Measurements from ENCODE around the gene ATP10B.
"Not testable (repeated sequence)": the region's sequence is repeated elsewhere in the genome, so short reads cannot be mapped to it uniquely, and the experiment has no call there.

ATP10B gene, protein sequence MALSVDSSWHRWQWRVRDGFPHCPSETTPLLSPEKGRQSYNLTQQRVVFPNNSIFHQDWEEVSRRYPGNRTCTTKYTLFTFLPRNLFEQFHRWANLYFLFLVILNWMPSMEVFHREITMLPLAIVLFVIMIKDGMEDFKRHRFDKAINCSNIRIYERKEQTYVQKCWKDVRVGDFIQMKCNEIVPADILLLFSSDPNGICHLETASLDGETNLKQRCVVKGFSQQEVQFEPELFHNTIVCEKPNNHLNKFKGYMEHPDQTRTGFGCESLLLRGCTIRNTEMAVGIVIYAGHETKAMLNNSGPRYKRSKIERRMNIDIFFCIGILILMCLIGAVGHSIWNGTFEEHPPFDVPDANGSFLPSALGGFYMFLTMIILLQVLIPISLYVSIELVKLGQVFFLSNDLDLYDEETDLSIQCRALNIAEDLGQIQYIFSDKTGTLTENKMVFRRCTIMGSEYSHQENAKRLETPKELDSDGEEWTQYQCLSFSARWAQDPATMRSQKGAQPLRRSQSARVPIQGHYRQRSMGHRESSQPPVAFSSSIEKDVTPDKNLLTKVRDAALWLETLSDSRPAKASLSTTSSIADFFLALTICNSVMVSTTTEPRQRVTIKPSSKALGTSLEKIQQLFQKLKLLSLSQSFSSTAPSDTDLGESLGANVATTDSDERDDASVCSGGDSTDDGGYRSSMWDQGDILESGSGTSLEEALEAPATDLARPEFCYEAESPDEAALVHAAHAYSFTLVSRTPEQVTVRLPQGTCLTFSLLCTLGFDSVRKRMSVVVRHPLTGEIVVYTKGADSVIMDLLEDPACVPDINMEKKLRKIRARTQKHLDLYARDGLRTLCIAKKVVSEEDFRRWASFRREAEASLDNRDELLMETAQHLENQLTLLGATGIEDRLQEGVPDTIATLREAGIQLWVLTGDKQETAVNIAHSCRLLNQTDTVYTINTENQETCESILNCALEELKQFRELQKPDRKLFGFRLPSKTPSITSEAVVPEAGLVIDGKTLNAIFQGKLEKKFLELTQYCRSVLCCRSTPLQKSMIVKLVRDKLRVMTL (N-terminal part only)

DNA sequence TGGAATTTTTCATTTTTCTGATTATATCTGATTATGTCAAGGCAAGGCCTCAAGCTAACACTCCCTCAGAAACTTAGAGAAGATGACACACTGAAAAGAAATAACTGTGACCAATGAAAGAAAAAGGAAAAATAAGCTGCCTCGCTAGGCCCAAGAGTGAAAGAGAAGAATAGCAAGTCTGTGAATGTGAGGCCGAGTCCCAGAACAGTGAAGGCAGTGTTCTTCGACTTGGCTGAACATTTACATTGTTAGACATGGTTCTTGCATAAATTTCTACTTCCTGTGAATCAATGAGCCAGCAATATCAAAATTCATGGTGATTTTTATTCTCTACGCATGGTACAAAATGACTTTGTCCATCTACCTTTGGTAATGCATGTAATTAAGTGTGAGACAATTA, at the start of gene ATP10B:
Gene ATP10B (minus strand): TSS at position 163 of the 400 bp plus-strand sequence. CDS start 164,137 bp downstream, outside the sequence.
- no peak for DNase-seq

DNA sequence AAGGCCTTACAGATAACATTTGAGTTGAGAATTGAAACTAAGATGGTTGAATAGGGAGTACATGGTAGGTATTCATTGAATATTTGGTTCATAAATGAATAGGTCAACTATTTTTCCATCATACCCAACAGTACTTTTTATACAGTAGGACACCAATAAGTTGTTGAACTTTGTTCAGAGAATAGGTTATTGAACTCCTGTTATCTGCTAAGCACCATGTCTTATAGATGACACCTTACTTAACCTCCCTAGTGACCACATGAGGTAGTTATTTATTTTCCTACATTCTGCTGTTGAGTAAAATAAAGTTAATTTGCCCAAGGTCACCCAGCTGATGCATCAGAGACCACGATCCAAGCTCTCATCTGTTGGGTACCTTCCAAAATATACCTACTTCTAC, 49.6 kb upstream of the ATP10B start:
- DNase-seq: no peak

DNA sequence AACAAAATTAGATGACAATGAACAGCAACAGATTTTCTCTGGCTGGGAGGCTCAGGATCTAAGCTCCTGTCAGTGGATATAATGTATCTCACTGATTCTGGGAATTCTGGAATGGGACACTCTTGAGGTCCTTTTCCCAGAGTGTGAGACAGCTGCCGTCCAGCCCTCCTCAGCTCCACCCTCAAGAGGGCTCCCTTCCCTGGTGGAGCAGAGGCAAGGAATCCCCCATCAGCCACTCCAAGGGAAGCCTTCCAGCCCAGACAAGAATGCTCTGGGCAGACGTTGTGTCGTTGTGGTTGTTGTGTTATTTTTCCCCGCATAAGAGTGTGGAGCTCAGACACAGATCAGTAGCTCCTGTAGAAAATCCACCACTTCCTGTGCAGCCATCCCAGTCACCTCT, 47.7 kb upstream of the ATP10B start:
- no peak for DNase-seq

DNA sequence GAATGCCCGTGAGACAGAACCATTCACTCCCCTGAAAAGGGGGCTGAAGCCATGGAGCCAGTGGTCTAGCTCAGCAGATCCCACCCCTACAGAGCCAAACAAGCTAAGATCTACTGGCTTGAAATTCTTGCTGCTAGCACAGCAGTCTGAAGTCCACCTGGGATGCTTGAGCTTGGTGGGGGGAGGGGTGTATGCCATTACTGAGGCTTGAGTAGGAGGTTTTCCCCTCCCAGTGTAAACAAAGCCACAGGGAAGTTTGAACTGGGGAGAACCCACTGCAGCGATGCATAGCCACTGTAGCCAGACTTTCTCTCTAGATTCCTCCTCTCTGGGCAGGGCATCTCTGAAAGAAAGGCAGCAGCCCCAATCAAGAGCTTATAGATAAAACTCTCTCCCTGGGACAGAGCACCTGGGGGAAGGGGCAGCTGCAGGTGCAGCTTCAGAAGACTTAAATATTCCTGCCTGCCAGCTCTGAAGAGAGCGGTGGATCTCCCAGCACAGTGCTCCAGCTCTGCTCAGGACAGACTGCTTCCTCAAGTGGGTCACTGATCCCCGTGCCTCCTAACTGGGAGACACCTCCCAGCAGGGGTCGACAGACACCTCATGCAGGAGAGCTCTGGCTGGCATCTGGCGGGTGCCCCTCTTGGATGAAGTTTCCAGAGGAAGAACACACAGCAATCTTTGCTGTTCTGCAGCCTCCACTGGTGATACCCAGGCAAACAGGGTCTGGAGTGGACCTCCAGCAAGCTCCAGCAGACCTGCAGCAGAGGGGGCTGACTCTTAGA, 41.4 kb upstream of the ATP10B start:
- not testable (repeated sequence) for DNase-seq

DNA sequence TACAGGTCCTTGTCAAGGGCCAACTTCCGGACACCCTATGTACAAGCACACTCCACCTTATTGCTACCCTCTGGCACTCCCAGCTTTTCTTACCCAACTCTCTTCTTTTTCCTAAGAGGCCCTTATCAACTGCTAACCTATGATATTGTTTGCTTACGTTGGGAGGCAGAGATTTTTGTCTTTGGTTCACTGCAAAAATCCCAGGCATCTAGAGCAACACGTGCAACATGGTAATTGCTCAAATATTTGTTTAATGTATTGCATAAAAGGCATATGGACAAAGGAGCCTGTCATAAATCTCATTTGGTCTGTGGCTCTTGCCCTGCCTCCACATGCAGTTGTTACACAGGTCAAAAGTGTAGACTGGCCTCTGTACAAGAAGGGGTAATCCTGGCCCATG, 35.8 kb upstream of the ATP10B start:
- peak; percentile 66 for DNase-seq

DNA sequence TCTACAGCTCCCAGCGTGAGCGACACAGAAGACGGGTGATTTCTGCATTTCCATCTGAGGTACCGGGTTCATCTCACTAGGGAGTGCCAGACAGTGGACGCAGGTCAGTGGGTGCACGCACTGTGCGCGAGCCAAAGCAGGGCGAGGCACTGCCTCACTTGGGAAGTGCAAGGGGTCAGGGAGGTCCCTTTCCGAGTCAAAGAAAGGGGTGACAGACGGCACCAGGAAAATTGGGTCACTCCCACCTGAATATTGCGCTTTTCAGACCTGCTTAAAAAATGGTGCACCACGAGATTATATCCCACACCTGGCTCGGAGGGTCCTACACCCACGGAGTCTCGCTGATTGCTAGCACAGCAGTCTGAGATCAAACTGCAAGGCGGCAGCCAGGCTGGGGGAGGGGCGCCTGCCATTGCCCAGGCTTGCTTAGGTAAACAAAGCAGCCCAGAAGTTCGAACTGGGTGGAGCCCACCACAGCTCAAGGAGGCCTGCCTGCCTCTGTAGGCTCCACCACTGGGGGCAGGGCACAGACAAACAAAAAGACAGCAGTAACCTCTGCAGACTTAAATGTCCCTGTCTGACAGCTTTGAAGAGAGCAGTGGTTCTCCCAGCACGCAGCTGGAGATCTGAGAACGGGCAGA, 21.7 kb upstream of the ATP10B start:
- DNase-seq: not testable (repeated sequence)

DNA sequence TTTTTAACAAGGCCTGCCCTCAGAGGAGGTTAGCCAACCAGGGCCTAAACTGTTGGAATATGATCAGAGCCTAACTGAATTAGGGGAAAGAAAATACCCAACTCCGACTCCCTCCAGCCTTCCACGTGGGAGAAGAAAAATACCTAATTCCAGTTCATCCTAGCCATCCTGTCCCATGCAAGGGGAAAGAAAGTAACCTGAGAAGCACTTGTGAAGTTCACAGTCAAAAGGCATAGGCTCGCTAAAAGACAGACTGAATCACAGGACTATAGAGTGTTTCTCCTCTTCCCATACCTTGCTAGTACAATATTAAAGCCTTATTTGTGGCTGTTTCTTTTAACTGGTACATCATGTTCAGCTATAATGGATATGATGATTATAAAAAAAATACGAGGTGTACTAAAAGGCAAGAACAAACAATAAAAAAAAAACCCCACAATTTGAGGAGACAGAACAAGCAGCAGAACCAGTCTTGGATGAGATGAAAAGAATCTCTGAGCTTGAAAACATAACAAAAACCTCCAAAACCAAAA, 18.0 kb upstream of the ATP10B start:
- no peak for DNase-seq

DNA sequence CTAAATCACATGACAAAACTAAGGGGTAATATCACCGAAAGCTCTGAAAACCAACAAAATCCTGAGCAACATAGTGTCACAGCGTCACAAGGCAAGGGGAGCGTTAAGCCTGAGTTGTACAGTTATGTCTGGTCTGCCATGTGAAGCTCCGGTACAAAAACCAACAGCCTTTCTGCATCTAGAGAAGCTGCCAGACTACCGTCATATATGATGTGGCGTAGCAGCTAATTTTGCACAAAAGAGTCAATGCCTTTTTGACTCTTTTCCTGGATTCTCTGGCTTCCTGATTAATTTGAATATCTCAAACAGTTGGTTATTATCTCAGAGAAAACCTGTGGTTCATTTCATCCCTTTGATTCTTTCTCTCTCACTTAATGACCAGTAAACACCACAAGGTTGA, 16.0 kb upstream of the ATP10B start:
- DNase-seq: no peak

DNA sequence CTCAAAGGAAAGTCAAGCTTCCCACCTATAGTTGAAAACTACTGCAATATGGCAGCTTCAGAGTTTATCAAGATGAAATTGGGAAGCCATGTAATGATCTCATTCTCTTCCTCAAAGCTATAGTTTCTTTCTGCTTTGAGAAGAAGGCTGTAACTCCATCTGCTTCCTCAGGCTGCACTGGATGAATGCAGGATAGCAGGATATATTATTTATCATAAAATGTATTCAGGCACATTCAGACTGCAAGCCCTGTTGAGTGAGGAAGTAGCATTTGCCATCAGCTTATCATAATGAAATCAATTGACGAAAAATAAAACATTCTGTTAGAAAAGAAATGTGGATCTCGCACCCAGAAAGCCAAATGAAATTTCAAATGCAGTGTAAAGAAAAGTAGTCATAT, 560 bp downstream of the ATP10B start:
- DNase-seq: no peak

DNA sequence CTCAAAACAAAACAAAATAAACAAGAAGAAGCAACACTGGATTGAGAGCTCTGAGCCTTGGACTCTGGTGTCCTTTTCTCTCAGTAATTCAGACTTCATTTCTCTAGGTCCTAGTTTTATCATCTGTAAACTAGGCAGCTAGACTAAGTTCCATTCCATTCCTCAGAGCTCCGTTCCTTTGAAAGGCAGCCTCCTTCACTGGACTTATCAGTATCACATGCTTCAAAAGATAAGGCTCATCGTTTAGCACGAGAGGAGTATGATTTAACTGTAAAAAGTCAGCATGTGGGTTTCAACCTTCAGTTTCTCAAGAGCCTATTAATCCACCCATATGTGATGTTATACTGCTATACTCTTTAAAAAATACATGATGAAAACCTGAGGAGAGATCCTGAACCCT, 1.6 kb downstream of the ATP10B start:
- no peak for DNase-seq

DNA sequence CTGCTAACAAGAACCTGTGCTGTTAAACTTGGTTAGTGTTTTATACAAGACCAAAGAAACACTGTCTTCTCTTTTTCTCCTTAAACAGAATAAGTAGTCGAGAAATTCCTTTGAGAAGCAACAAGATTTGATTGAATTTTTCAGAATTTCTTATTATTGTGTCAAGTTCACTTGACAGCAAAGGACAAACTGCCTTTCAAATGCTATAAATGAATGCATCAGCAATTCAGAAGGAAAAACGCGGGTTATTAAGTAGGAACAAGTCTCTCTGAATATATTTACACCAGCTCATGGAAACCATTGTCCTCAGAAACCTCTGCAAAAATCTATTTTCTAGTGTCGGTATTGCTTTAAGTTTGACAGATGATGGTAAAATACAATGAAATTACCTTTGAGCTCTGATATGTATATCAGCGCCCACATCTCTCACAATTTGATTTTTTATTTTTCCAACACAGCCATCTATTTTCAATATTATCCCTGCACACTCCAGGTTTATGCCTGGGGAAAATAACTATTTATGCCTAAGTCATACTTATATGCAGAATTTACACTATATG, 4.4 kb downstream of the ATP10B start:
- DNase-seq: no peak

DNA sequence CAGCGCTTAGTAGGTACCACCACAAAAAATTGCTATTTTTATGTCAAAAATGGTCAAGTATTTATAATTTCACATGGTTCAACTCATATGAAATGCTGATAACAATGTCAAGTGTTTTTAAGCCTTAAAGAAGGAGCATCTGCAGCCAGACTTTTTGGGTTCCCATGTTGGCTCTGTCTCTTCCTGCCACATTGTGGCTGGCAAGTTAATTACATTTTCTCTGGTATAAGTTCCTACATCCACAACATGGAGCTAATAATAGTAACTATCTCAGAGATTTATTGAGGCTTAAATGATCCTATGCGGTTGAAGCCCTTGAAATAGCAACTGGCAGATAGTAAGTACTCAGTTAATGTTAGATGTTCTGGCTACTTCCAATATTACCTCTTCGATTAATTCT, 5.4 kb downstream of the ATP10B start:
- DNase-seq: no peak

DNA sequence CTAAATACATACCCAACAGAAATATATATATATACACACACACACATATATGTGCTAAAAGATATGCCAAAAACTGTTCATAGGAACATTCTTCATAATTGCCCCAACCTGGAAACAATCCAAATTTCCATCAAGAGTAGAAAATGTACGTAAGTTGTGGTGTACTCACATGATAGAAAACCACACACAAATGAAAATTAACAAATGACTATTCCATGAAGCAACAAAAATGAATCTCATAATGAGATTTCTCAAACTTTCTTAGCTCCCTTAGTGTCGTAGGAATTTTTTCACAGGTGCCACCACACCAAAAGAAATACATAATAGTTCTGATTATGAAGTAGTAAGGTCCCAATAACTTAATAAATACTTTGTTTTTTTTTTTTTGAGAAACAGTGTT, 7.8 kb downstream of the ATP10B start:
- DNase-seq: no peak

DNA sequence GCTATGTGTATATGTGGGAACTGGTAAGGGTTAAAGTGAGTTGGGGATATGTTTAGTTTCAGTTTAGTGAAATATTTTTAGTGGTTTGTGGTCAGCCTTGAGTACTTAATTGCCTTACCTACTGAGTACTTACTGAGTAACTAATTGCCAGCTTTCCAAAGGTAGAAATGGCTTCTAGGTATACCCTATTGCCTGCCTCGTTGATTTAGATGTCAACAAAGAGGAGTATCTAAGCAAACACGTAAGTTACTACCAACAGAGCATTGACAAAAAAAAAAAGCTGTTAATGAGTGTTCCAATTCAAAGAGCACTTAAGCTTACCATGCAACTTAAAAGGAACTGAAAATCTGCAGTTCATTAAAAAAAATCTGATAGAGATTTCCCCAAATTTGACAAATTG, 8.8 kb downstream of the ATP10B start:
- peak; percentile 2 for DNase-seq

DNA sequence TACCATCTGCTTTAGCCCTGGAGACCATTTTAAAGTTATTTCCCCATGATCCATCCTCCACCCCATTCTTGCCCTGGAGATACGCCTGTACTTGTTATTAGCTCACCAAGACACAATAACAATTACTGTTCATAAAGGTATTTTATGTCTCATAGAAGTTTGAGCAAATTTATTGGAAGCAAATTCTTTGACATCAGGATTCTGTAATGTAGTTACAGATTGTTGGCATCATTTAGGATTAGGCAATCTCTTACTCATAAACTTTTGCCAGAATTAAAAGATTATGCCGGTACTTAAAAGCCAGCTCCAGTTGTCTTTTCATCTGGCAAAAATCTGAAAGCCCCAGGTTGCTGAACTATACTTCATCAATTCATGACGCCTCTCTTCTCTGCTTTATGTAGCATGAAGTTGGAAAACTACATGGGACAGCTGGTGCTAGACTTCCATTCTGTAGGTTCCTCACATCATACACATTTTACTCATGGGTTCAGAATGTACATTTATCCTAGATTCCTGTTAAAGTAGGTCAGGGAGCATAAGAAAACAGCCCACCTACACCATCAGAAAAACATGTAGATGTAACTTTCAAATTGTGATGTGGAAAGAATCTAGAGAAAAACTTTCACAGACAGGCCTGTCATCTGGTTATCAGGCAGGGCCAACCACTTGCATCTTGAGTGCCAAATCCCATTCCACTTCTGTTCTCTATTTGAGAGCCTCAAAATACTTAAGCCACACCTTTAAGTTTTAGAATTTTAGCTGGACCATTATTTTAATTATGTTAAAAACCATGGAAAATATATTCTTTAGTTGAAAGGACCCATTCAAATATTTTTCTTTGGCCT, 14.0 kb downstream of the ATP10B start:
- no peak for DNase-seq

DNA sequence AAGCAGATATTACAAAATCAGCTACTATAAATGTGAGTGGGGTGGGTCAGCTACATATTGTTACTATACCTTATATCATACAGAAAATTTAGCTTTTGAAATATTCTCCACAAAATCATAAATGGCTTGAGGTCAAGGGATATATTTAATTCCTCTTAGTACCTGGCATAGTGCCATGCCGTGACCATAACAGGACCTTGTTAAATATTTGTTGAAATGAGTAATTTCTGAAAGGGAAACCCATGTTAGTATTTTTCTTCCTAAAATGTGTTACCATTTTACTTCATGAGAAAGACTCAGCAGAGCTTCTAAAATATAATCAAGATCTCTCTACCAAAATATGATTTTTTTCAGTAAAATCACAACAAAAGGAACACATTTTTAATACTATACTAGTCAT, 14.8 kb downstream of the ATP10B start:
- no peak for DNase-seq

DNA sequence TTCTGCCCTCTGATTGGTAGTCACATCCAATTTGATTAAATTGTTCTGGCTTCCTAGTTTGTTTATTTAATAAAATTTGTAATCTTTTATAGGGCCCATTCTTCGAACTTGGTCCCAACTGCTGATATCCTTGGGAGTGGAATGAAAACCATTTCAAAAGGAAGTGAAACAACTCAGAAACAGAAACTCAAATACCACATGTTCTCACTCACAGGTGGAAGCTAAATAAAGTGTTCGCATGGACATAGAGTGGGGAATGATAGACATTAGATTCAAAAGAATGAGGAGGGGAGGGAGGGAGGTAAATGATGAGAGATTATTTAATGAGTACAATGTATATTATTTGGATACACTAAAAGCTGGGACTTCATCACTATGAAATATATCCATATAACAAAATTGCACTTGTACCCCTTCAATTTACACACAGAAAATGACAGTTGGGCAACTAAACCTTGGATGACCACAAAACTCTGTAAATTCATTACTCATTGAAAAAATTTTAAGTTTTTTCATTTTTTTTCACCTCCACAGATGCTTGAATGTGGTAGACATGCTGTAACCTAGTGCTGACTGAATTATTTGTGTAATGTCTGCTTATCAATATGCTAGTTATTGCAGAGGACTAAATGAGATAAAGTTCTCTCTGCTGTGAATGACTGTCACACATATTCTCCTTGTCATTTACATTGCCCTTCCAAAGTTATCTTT, 16.0 kb downstream of the ATP10B start:
- DNase-seq: no peak

DNA sequence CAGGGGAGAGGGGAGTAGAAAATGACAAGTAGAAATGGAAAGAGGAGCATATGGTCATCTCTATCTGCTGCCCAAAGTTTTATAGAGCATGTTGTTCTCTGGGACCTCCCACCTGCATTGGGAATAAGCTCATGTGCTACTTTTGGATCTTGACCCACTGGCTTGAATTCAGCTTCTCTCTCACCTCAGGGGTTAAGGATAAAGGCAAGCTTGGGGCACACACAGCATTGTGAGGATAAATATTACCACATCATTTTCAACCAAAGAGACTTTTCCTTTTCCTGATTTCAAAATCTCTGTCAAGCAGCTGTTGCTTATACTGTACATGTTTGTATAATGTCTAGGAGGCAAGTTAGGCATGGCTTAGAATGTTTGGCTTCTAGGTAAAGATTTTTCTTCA, 16.6 kb downstream of the ATP10B start:
- DNase-seq: no peak

DNA sequence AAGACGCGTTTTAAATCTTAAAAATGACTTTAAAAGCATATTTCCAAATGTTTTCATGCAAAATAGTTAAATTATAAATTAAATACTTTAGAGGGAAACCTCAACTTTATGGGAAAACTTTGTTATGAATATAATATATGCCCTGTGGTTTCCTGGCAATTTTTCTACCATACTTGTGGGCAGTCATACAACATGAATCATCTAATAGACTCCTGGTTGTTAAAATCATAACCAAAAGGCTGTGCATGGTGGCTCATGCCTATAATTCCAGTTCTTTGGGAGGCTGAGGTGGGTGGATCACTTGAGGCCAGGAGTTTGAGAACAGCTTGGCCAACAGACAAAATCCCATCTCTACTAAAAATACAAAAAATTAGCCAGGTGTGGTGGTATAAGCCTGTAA, 18.2 kb downstream of the ATP10B start:
- no peak for DNase-seq

DNA sequence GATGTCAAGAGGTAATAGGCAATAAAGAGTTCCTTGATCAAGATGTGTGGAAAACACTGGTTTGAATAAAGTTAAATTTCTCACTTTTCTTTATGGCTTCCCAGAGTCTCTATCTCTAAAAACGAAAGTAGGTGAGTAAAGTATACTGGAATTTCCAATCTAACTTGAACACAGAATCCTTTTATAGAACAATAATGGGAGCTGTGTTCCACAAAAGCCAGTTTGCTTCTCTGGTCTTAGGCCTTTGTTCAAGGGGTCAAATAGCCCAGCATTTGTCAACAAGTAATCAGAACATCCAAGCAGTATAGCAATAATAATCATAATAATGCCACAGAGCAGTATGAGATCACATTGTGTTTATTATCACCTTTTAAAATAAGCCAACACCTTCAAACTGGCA, 20.2 kb downstream of the ATP10B start:
- no peak for DNase-seq

All from NCI-H510A treated with DMSO at 0.1 percent for 48 hours (cell line).